Skin epidermis (tissue), 12 donors: ENCODE measurements around the gene TPST2.

Experiments
- H3K27ac ChIP-seq, 21 experiments: fragments of 200-600 bp; sonication (generic) in 11 of 21; one replicate each; pipeline ENCODE4 v1.5.0; 2020; ENCODE audit warnings: mild to moderate bottlenecking in 3 of 21, inconsistent platforms in 2 of 21, moderate library complexity in 2 of 21
- H3K4me3 ChIP-seq, 7 experiments: fragments of 200-600 bp; sonication (generic) in 2 of 7; one replicate each; pipeline ENCODE4 v1.5.0; 2020; ENCODE audit warnings: inconsistent platforms in 2 of 7, mild to moderate bottlenecking in 2 of 7, moderate library complexity in 1 of 7

The TPST2 gene

GRCh38 chr22:26564181-26564580 lies 25.8 kb downstream of the TPST2 start:
- Histone ChIP-seq H3K27ac (no peak overlapping the region), H3K4me3 (no peak overlapping the region)

DNA sequence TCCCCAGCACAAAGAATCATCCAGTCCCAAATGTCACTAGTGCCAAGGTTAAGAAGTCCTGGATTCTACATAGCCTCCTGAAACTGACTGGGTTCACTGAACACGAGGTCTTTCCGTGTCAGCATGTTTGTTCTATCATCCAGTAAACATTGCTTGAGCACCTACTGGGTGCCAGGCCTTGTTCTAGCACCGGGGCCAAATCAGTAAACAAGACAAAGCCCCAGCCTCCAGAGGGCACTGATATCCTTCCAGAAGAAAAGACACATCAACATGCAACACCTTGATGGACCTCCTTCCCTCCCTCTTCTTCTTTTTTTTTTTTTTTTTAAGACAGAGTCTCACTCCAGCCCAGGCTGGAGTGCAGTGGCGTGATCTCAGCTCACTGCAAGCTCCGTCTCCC lies 26.9 kb downstream of the TPST2 start:
- Histone ChIP-seq H3K27ac (no peak overlapping the region), H3K4me3 (no peak overlapping the region)

DNA sequence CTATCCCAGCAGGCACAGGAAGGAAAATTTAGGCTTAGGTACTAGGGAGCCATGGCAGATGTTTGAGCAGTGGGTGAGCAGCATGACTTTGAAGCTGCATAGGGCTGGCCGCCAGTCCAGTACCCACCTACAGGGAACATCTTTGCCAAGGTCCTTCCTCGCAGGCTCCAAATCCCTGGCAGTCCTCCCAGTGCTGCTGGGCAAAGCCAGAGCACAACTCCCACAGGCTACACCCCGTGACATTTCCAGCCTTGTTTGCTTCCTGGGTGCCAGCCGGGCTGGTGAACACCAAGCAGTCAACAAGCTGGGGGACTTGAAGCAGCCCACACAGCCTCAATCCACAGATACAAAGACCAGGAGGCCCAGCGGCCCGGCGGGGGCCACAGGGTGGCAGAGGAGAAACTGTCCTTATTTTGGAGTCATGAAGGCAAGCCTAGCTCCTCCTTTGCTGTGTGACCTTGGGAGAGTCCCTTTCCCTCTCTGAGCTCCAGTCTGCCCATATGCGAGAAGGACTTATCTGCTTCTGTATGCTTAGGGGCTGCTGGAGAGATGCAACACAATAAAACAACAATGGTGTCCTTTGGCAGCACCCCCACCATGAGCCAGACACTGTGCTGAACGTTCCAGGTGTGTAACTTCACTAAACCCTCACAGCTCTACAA lies 28.0 kb downstream of the TPST2 start:
- Histone ChIP-seq H3K4me3 (no peak overlapping the region), H3K27ac (no peak overlapping the region)

- Histone ChIP-seq H3K4me3 (no peak overlapping the region), H3K27ac (no peak overlapping the region)
Measured at GRCh38 chr22:26559961-26560575, 29.9 kb downstream of the TPST2 start.

- H3K27ac ChIP-seq, result no peak overlapping the region
- H3K4me3 ChIP-seq, result no peak overlapping the region
Measured at GRCh38 chr22:26558248-26558895, 31.6 kb downstream of the TPST2 start.

- H3K4me3 ChIP-seq, result no peak overlapping the region
- H3K27ac ChIP-seq, result no peak overlapping the region
Measured at GRCh38 chr22:26556904-26557303, 33.0 kb downstream of the TPST2 start.

GRCh38 chr22:26555478-26555877 lies 34.5 kb downstream of the TPST2 start:
- Histone ChIP-seq H3K4me3 (no peak overlapping the region), H3K27ac (no peak overlapping the region)

DNA sequence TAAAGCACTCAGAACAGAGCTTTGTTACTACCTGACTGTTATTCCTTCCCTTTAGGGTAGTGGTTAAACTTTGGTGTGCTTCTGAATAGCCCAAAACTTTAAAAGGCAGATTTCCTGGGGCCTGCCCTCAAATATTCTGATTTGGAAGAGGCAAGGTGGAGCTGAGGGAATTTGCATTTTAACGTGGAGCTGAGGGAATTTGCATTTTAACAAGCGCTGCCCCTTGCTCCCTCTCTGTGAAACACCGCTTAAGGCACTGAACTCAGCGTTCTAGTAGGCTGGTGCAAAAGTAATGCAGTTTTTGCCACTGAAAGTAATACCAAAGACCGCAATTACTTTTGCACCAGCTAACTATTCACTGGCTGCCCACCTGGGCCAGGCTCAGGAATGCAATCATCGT lies 35.0 kb downstream of the TPST2 start:
- Histone ChIP-seq H3K4me3 (no peak overlapping the region), H3K27ac (no peak overlapping the region)

DNA sequence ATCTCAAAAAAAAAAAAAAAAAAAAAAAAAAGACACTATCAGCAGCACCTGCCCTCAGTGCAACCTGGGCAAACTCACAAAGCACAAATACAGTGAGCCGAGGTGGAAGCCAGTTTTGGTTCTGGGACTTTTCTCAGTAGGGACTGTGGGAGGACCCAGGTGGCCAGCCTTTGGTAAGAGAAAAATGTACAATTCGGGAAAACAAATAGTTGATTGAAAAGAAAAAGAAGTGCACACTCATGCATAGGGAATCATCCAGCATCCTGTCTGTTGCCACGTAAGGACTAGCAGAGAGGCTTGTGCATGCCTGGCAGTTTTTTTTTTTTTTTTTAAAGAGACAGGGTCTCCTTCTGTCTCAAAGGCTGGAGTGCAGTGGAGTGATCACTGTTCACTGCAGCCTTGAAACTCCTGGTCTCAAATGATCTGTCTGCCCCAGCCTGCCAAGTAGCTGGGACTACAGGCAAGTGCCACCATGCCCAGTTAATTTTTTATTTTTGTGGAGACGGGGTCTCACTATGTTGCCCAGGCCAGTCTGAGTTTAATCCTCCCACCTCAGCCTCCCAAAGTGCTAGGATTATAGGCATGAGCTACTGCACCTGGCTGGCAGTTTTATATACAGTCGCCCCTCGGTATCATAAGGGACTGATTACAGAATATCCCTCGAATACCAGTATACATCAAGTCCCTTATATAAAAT lies 36.7 kb downstream of the TPST2 start:
- Histone ChIP-seq H3K4me3 (no peak overlapping the region), H3K27ac (peak overlapping the region in 1 of 21 experiments; percentile 57)

- Histone ChIP-seq H3K27ac (peak overlapping the region in 1 of 21 experiments; percentile 57), H3K4me3 (no peak overlapping the region)
Measured at GRCh38 chr22:26552466-26552865, 37.5 kb downstream of the TPST2 start.

GRCh38 chr22:26551568-26551967 lies 38.4 kb downstream of the TPST2 start:
- Histone ChIP-seq H3K4me3 (no peak overlapping the region), H3K27ac (no peak overlapping the region)

DNA sequence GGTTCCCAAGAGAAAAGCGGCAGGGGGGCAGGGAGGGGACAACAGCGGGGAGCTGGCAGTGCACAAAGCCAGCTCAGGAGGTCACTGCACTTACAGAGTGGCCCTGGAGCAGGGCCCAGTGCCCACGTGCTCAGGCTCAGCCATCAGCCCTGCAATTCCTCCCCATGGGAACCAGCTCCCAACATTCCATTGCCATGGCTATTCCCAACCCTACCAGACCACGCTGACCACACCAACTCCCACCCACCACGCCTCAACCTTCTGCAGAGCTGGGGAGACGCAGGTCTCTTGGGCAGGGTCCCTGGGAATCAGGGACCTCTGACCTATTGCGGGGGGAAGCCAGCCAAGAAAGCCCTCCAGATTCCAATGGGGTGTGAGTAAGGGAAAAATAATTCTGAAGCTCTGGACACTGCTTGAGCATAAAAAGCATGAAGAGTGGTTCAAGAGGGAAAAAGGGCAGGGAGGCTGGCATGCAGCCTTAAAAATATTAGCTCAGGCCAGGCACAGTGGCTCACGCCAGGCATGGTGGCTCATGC lies 39.4 kb downstream of the TPST2 start:
- Histone ChIP-seq H3K4me3 (no peak overlapping the region), H3K27ac (peak overlapping the region in 1 of 21 experiments; percentile 8)

- no peak overlapping the region for H3K4me3 ChIP-seq
Measured at GRCh38 chr22:26549902-26550497, 39.9 kb downstream of the TPST2 start.

DNA sequence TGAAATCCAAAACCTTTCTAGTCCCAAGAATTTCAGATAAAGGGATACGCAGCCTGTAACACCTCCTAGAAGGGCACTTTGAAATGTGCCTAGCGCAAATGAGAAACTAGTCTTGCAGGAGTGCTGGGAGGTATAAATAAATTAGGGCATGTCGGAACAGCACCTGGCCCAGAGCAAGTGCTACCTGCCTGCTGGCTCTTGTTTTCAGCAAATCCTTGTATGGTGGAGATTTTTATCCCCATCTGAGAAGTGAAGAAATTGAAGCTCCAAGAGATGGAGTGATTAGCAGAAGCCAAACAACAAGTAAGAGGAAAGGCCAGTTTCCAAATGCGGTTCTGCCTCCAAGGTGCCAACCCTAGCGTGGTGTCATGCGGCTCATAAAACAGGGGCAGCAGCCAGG lies 40.9 kb downstream of the TPST2 start:
- peak overlapping the region in 6 of 21 experiments; percentile 27 to 73 (median 60) for H3K27ac ChIP-seq
- no peak overlapping the region for H3K4me3 ChIP-seq

More at GRCh38 chr22:26549902-26550497, 39.9 kb downstream of the TPST2 start:
- H3K27ac ChIP-seq, result no peak overlapping the region

GRCh38 chr22:26548303-26548702 lies 41.6 kb downstream of the TPST2 start:
- no peak overlapping the region for H3K4me3 ChIP-seq
- peak overlapping the region in 3 of 21 experiments; percentile 4 to 35 (median 18) for H3K27ac ChIP-seq

DNA sequence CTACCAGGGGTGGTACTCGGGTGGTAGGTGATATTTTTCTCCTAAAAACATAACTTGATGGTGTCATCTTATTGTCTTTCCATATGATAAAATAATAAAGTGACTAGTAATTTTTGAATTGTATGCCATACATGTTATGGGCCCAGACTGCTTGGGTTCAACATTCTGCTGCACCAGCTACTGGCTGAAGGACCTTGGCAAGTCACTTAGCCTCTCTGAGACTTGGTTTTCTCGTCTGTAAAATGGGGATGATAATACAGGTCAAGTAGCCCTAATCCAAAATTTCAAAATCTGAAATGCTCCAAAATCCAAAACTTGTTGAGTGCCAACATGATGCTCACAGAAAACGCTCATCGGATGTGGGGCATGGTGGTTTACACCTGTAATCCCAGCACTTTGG lies 42.1 kb downstream of the TPST2 start:
- Histone ChIP-seq H3K4me3 (no peak overlapping the region), H3K27ac (peak overlapping the region in 2 of 21 experiments; percentile 18 to 35)

GRCh38 chr22:26547426-26547825 lies 42.5 kb downstream of the TPST2 start:
- H3K4me3 ChIP-seq, result no peak overlapping the region
- peak overlapping the region in 2 of 21 experiments; percentile 2 to 35 for H3K27ac ChIP-seq

DNA sequence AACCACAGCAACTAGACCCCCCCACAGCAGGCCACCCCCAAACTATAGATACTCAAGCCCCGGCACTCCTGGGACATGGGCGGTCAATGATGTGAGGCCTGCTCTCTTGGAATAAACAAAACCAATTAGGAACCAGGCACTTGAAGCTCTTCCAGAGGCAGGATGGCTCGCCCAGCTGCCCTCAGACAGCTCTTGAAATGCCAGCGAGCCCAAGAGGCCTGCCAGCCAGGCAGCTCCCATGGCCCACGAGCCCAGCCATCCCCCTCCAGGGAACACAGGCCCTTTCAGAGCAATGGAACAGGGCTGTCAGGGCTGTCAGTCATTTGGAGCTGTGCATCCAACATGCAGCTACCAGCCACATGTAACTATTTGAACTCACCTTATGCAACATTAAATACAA lies 43.6 kb downstream of the TPST2 start:
- H3K27ac ChIP-seq, result no peak overlapping the region

DNA sequence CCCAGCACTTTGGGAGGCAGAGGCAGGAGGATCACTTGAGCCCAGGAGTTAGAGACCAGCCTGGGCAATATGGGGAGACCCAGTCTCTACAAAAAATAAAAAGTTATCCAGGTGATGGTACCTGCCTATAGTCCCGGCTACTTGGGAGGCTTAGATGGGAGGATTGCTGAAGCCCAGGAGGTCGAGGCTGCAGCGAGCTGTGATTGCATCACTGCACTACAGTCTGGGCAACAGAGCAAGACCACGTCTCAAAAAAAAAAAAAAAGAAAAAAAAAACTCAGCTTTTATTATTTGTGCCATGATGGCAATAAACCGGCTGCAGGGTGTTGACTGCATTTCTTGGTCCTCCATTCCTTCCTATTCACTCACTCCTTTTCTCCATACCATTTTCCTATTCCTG lies 44.1 kb downstream of the TPST2 start:
- Histone ChIP-seq H3K4me3 (no peak overlapping the region), H3K27ac (no peak overlapping the region)

More for the DNA sequence above, 43.6 kb downstream of the TPST2 start:
- H3K4me3 ChIP-seq, result no peak overlapping the region

DNA sequence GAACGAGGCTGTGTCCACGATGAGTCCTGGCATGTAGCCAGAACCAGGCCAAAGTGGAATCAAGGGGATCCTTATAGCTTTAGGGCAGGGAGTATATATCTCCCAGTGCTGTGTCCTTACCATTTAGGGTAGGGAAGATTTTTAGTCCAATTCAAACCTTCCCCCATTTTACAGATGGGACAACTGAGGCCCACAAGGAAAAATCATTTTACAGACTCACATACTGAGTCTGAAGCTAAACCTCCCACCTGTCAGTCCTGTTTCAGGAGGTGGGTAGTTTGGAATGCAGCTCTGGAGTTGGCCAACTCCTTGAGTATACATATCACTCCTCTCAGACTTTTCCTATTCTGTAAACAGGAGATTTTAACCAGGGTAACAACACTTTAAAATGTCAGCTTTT lies 44.5 kb downstream of the TPST2 start:
- Histone ChIP-seq H3K4me3 (no peak overlapping the region), H3K27ac (no peak overlapping the region)
